NCI-H2196 (cell line): ENCODE data around the gene ALS2CL.
"Not testable (repeated sequence)": the region's sequence is repeated elsewhere in the genome, so short reads cannot be mapped to it uniquely, and the experiment has no call there.

Experiments
- DNase-seq: peaks from one replicate; lab custom pipeline; 2025; ENCODE audit not compliant: unreplicated experiment; lab: John Stamatoyannopoulos, UW

Gene ALS2CL

GRCh38 chr3:46705022-46705530 lies 11.6 kb upstream of the ALS2CL start:
- DNase-seq, result peak; percentile 48

GRCh38 chr3:46704346-46704745 lies 10.9 kb upstream of the ALS2CL start:
- not testable (repeated sequence) for DNase-seq

GRCh38 chr3:46703013-46703520 lies 9.6 kb upstream of the ALS2CL start:
- no peak for DNase-seq

- DNase-seq, result no peak
Observed at GRCh38 chr3:46702246-46703012, 8.9 kb upstream of the ALS2CL start.

GRCh38 chr3:46701181-46701939 lies 7.9 kb upstream of the ALS2CL start, which contains the start of gene TMIE:
Gene TMIE, plus strand, starts transcription at chr3:46701392. Its CDS starts 96 bp downstream, at chr3:46701488.
- DNase-seq, result no peak

- DNase-seq, result peak; percentile 49
Observed at GRCh38 chr3:46700772-46701171, 7.3 kb upstream of the ALS2CL start.

- DNase-seq, result no peak
Observed at GRCh38 chr3:46699676-46700523, 6.4 kb upstream of the ALS2CL start.

GRCh38 chr3:46695962-46696894 lies 2.7 kb upstream of the ALS2CL start:
- no peak for DNase-seq

GRCh38 chr3:46695177-46695961 lies 1.9 kb upstream of the ALS2CL start:
- DNase-seq, result no peak

GRCh38 chr3:46694520-46694919 lies 1.0 kb upstream of the ALS2CL start:
- DNase-seq, result no peak

- DNase-seq, result no peak
Observed at GRCh38 chr3:46693892-46694226, 380 bp upstream of the ALS2CL start.

GRCh38 chr3:46692566-46692990 lies 901 bp downstream of the ALS2CL start:
- no peak for DNase-seq

GRCh38 chr3:46690798-46691197 lies 2.7 kb downstream of the ALS2CL start:
- DNase-seq, result no peak

GRCh38 chr3:46685446-46685845 lies 8.0 kb downstream of the ALS2CL start:
- no peak for DNase-seq

GRCh38 chr3:46684891-46685290 lies 8.6 kb downstream of the ALS2CL start:
- DNase-seq, result no peak

- no peak for DNase-seq
Observed at GRCh38 chr3:46682974-46683373, 10.5 kb downstream of the ALS2CL start.

GRCh38 chr3:46681856-46682540 lies 11.5 kb downstream of the ALS2CL start:
- DNase-seq, result no peak

GRCh38 chr3:46681387-46681786 lies 12.1 kb downstream of the ALS2CL start:
- no peak for DNase-seq
